GM13976 (cell line): Measurements from ENCODE around the gene WDR90.

ENCODE experiments used
- DNase-seq: peaks from one replicate; pipeline ENCODE4 v3.0.0; 2012; ENCODE audit warnings: low spot score
- in situ Hi-C: fragments of 300-500 bp; cut with MboI; formaldehyde crosslinking; loops from one replicate; pipeline ENCODE4 v1.12.0; 2022; ENCODE audit warnings: low sequenced_read_pairs, mixed read lengths, inconsistent platforms; ENCODE audit not compliant: unreplicated experiment
- TF ChIP-seq, protein P1 (sequence below): IDR thresholded peaks from 2 replicates; pipeline ENCODE4 v1.5.1; 2012; ENCODE audit warnings: borderline replicate concordance, mild to moderate bottlenecking; ENCODE audit not compliant: insufficient read depth; ENCODE audit errors: extremely low read depth, missing control alignments, control extremely low read depth

Gene WDR90

DNA sequence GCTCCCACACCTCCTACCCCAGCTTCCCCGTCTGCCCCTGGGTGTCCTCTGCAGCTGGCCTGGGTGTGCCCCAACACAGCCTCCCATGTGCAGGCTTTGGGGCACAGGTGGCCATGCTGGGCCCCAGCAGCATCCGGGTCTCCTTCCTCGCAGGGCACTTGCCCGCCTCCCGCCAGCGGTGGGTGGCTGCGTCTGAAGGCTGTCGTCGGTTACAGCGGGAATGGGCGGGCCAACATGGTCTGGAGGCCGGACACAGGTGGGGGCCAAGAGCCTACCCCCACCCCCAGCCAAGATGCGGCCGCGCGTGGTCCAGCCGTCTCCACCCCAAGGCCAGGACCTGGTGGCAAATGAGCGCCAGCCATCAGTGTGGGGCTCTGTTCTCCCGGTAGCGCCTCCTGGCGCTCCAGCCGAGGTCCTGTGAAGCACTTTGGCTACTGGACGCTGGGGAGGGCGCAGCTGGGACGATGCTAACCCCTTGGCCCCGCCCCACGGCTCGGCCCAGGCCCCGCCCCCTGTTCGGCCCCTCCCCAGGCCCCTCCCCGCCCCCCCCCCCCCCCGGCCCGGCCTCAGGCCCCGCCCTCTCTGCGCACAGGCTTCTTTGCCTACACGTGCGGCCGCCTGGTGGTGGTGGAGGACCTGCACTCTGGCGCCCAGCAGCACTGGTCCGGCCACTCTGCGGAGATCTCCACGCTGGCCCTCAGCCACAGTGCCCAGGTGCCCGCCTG lies 11.5 kb downstream of the WDR90 start:
- in situ Hi-C loops = no loop called here
- peak; percentile 96 for DNase-seq
- TF ChIP-seq, protein P1, sequence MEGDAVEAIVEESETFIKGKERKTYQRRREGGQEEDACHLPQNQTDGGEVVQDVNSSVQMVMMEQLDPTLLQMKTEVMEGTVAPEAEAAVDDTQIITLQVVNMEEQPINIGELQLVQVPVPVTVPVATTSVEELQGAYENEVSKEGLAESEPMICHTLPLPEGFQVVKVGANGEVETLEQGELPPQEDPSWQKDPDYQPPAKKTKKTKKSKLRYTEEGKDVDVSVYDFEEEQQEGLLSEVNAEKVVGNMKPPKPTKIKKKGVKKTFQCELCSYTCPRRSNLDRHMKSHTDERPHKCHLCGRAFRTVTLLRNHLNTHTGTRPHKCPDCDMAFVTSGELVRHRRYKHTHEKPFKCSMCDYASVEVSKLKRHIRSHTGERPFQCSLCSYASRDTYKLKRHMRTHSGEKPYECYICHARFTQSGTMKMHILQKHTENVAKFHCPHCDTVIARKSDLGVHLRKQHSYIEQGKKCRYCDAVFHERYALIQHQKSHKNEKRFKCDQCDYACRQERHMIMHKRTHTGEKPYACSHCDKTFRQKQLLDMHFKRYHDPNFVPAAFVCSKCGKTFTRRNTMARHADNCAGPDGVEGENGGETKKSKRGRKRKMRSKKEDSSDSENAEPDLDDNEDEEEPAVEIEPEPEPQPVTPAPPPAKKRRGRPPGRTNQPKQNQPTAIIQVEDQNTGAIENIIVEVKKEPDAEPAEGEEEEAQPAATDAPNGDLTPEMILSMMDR = peak; percentile 67

DNA sequence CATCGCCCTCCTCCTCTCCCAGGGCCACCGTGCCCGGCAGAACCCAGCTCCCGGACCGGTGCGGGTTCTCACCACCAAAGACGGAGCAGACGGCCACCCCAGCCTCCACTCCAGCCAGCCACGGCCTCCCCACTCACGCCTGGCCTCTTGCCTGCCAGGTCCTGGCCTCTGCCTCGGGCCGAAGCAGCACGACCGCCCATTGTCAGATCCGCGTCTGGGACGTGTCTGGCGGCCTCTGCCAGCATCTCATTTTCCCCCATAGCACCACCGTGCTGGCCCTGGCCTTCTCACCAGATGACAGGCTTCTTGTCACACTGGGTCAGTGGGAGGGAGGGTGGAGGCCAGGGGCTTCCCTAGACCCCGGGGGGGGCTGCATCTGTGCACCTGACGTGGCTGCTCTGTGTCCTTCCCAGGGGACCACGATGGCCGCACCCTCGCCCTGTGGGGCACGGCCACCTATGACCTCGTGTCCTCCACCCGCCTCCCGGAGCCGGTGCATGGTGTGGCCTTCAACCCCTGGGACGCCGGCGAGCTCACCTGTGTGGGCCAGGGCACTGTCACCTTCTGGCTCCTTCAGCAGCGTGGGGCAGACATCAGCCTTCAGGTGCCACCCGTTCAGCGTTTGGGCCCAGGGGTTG lies 12.1 kb downstream of the WDR90 start:
- no peak for DNase-seq
- TF ChIP-seq, protein P1 = no peak
- in situ Hi-C loops = no loop called here

DNA sequence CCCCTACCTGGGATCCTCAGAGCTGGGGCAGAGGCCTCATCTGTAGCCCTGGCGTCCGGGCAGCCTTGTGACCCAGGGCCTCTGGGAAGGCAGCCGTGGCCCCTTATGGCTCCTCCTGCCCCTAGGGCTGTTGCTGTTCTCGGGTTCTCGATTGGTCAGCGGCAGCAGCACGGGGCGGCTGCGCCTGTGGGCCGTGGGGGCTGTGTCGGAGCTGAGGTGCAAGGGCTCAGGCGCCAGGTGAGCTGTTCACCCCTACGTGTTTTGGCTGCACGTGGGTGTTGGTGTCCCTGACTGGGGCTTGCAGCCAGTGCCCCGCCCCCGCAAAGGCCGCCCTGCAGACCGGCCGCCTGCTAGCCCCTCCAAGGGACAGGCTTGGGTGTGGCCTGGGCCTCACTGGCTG lies 12.9 kb downstream of the WDR90 start:
- no peak for DNase-seq
- TF ChIP-seq, protein P1 = no peak
- in situ Hi-C loops = no loop called here

DNA sequence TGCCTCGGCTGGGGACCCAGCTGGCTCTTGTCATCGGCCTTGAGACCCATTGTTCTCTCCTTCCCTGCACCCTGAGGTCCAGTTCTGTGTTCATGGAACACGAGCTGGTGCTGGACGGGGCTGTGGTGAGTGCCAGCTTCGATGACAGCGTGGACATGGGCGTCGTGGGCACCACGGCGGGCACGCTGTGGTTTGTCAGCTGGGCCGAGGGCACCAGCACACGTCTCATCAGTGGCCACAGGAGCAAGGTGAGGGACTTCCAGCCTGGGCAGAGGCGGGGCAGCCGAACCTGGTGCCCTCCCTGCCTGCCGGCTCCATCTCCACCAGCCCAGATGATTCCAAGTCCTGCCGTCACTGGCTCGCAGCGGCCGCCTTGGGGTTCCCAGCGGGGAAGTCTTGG lies 13.4 kb downstream of the WDR90 start:
- in situ Hi-C loops = no loop called here
- TF ChIP-seq, protein P1 = no peak
- no peak for DNase-seq

DNA sequence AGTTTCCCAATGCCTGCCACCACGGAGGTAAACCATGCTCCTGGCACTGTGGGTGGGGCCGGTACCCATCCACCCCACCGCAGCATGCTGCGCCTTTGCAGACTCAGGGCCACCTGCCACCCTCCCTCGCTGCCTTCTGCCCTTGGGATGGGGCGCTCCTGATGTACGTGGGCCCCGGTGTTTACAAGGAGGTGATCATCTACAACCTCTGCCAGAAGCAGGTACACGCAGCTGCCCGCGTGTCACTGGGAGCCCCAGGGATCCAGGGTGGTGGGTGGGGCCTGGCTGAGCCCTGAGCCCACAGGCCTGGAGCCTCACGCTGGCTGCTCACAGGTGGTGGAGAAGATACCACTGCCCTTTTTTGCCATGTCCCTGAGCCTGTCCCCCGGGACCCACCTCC lies 17.4 kb downstream of the WDR90 start:
- in situ Hi-C loops = no loop called here
- TF ChIP-seq, protein P1 = no peak
- DNase-seq = no peak

DNA sequence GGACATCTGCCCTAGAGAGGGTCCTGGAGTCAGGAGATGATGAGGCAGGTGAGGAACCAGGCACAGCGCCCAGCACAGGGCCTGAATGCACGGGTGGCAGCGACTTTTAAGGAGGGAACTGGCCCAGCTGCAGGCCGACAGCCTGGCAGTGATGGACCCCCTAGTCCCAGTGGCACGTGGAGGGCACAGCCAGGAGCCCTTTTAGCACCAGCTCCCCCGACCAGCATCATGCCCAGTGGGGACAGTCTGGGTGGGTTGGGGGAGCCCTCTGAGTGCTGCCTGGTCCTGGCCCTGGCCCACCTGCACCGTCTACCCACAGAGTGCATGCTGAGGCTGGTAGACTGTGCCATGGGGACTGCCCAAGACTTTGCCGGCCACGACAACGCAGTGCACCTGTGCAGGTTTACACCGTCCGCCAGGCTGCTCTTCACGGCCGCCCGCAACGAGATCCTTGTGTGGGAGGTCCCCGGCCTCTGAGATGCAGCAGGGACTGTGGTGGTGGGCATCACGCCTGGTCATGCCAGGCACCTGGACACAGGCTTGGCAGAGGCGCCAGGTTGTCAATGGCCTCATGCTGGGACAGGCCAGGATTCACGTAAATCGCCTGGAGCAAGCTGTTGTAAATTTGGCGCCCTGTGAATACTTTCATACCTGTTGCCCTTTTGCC lies 18.1 kb downstream of the WDR90 start:
- in situ Hi-C loops = no loop called here

More for the DNA sequence above, 18.1 kb downstream of the WDR90 start:
- no peak for DNase-seq
- TF ChIP-seq, protein P1 = no peak
